Measurements from ENCODE around the gene PCDH9.
"Not testable (repeated sequence)": the region's sequence is repeated elsewhere in the genome, so short reads cannot be mapped to it uniquely, and the experiment has no call there.

Gene PCDH9

DNA sequence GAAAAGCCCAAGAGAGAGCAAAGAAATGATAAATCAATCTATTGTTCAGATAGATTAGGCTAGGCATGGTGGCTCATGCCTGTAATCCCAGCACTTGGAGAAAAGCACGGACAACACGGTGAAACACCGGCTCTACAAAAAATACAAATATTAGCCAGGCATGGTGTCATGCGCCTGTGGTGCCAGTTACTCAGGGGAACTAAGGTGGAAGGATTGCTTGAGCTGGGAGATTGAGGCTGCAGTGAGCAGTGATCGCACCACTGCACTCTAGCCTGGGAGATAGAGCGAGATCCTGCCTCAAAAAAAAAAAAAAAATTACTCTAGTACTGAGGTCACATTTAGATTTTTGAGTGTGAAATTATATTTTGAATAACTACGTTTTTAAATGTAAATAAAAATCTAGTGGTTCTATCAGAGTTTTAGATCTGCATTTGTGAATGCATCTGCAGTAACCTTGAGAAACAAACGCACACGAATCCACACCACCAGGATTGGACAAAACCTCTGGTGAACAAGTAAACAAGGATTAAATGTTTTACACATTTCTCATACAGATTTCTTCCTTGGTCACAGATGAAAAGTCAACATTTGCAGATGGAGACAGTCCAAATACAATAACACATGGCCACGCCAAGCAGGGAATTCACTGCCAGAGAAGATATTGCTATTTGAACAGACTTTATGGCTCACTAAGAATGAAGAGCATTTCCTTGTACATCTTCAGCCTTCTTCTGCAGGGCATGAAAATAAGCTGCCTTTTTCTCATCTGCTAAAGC is 917.6 kb downstream of the PCDH9 start:
- DNase-seq, result no peak

- no peak for DNase-seq
These were observed 924.0 kb downstream of the PCDH9 start for GRCh38 chr13:66305961-66306617.

DNA sequence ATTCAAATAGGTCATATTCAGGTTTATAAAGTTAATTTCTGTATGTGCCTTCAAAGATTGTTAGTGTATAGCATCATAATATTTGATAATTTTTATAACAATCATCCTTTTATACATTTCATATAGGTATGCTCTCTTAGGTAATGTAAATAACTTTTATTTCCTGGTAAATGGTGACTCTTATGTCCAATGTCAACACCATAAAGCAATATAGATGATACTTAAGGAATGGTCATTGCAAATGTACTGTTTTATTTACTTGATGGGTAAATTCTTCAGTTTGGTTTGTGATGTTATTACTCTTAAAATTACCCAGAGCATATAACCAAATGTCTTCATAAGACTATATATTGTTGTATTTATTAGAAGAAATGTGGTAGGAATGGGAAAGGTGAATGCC is 928.7 kb downstream of the PCDH9 start:
- DNase-seq, result no peak

DNA sequence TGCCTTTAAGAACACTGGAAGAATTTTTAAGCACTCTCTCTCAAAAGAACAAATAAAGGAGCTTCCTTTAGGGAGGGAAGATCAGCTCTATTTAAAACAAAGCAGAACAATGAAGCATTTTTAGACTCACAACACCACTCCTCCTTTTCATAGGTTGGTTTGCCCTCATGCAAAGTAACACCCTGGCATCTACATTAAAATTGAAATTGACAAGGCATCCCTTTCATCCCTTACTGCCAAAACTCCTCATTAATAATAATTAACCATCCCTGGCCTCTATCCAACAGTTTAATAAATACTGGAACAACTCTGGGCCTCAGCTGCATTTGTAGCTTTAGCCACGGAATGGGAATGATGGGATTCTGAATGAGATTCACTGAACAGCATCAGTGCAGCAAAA is 929.1 kb downstream of the PCDH9 start:
- DNase-seq, result no peak

GRCh38 chr13:66296875-66297274 is 933.3 kb downstream of the PCDH9 start:
- no peak for DNase-seq

- no peak for DNase-seq
These were observed 933.8 kb downstream of the PCDH9 start for GRCh38 chr13:66296328-66296727.

GRCh38 chr13:66286806-66287205 is 943.3 kb downstream of the PCDH9 start:
- DNase-seq, result not testable (repeated sequence)

DNA sequence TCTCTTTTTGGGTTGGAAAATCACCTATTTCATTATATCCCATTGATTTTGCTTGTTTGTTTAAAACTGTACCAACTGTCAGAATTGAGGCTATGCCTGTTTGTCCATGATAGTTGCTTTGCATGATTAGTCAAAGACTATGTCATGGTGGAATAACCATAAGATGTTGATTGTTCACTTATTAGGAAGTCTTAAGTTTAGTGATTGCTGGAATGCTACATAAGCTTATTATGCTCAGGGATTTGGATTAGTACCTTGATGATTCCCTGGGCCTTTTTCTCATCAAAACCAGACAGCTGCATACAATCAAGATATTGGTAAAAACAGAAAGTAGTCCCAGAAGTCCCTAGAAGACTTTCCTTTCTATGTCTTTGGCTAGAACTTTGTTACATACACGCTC is 954.7 kb downstream of the PCDH9 start:
- no peak for DNase-seq

DNA sequence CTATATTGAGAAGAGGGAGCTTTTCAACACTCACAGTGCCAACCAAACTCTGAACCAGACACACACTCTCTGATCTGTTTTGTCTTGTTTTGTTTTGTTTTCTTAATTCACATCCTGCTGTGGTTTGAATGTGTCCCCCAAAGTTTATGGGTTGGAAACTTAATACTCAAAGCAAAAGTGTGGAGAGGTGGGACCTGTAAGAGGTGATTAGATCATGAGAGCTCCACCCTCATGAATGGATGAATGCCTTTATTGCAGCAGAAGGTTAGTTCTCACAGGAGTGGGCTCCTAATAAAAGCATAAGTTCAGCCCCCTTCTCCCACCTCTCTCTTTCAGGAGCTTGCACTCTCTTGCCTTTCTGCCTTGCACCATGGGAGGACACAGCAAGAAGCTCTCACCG is 957.1 kb downstream of the PCDH9 start:
- DNase-seq, result no peak

DNA sequence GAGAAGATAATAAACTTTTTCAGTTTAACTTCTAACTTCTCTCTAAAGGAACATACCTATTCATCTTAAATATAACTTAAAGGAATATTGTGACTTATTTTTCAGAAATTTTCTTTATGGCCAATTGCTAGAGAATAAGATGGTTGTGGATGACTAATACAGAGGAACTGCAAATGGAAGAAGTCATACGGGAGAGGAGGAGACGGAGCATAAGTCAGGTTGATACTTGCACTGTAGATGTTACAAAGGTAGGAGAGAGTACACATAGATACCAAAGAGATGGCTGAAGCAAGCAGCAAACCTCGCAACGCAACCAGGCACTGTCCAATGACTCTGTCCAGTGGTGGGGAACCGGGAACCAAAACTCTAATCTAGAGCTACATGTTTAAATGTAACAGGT is 963.4 kb downstream of the PCDH9 start:
- DNase-seq, result no peak

GRCh38 chr13:66266348-66266747 is 963.8 kb downstream of the PCDH9 start:
- DNase-seq, result no peak

DNA sequence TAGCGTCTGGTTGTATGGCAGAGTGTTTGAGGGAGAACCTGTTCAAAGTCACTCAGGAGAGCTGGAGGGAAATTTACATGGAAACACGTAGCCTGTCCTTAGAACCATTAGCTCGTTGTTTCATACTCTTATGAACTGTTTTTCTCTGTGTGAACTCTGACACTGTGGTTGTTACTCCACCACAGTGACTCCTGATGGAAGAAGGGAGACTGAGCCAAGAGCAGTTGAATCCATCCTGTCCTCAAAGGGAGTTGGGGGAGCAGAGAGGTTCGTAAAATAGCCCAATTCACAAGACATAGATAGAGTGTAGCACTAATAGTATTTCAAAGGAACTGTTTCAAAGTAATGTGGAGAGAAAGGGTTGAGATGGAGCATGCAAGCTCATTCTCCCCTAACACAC is 964.8 kb downstream of the PCDH9 start:
- DNase-seq, result no peak

GRCh38 chr13:66264971-66265370 is 965.2 kb downstream of the PCDH9 start:
- DNase-seq, result no peak

DNA sequence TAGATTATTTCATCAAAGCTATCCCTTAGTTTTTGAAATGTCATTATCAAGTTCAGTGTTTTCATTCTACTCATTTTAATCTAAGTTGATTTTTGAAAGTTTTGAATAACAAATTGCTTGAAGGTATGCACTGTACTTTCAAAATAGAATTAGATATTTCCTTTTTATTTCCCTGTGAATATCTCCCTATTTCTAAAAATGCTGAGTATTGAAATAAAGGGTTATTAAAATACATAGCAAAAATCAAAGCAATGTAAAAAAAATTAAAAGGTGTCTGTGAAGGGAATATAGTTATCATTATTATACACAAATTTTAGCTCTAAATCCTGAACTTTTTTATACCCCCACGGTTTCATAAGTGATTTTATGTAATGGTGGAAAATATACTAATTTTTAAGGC is 967.8 kb downstream of the PCDH9 start:
- no peak for DNase-seq

- not testable (repeated sequence) for DNase-seq
These were observed 970.7 kb downstream of the PCDH9 start for GRCh38 chr13:66259426-66259825.
